IPS-15b (cell line): ENCODE data around the gene HOXB7.

Source experiments
- H3K27me3 ChIP-seq: one replicate; pipeline ENCODE4 v1.6.1; 2013; ENCODE audit warnings: low read length; ENCODE audit not compliant: control insufficient read depth, insufficient read depth
- H3K36me3 ChIP-seq: one replicate; pipeline ENCODE4 v1.6.1; 2013; ENCODE audit warnings: low read length; ENCODE audit not compliant: control insufficient read depth, insufficient read depth
- H3K4me1 ChIP-seq: one replicate; pipeline ENCODE4 v1.6.1; 2013; ENCODE audit warnings: mild to moderate bottlenecking, low read length; ENCODE audit not compliant: control insufficient read depth, insufficient read depth
- H3K4me3 ChIP-seq: one replicate; pipeline ENCODE4 v1.5.1; 2013; ENCODE audit warnings: low read depth, low read length
- H3K9ac ChIP-seq: one replicate; pipeline ENCODE4 v1.6.1; 2013; ENCODE audit warnings: low read depth, mild to moderate bottlenecking, low read length
- H3K9me3 ChIP-seq: one replicate; pipeline ENCODE4 v1.6.1; 2013; ENCODE audit warnings: mild to moderate bottlenecking, low read length; ENCODE audit not compliant: control insufficient read depth, insufficient read depth

The HOXB7 gene

DNA sequence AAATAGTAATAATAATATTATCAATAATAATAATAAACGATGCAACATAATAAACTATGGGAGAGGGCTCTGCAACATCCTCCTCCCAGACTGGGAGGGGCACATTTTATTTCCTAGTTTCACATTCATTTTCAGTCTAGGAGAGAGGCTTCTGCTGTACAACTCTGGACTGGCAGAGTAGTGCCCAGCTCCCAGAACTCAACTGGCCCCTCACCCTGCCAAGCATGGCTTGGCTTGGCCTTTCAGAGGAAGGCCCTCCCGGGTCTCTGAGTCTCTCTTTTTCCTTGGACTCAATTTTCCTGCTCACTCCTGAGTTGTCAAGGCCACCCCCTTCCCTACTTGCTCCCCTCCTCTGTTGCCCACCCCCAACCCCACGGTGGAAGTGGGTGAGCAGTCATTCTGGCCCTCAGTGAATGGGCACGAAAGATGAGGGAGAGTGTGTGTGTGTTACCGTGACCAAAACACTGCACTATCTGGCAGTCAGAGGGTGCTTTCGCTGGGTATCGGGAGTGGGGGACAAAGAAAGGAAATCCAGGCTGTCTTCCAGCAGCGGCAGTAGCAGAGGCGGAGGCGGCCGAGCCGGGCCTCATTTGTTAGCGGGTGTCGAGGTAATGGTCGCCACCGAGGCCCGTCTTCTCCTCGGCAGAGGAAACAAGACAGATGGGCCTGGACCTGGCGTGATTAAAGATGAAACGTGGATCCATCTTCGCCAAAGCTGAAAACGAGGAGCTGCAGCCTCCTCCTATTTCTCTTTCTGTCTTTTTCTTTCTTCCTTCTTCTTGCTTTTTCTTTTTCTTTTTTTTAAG is 34.9 kb downstream of the HOXB7 start:
- Histone ChIP-seq H3K4me1 (no peaks in the 10 kb centered on the region), H3K9ac (no peak overlapping the region), H3K9me3 (no peaks in the 10 kb centered on the region), H3K27me3 (peaks cover 96% of the 10 kb centered on the region), H3K36me3 (no peaks in the 10 kb centered on the region), H3K4me3 (peak overlapping the region; percentile 3)

DNA sequence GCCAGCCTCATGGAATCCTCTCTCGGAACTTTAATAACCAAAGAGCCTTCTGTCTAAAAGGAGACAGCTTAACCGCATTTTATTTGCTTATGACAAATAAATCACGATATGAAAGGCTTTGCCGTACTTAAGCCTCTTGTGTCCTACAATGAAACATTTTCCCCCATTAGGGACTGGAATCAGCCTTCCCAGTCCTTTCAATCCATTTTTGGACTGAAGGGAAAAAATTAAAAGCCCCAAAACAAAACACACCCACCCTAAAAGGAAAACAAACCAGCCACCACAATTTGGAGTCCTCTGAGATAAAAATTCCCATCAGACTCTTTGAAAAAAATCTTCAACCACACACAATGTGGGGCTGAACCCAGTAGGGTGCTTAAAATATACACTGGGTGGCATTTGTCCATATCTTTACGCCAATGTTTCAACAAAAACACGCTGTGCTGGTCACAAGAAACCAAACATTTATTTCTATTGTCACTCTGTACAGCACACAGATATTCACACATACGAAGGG is 35.7 kb downstream of the HOXB7 start:
- Histone ChIP-seq H3K27me3 (peaks cover 96% of the 10 kb centered on the region), H3K36me3 (no peaks in the 10 kb centered on the region), H3K9ac (no peak overlapping the region), H3K4me1 (no peaks in the 10 kb centered on the region), H3K4me3 (no peak overlapping the region), H3K9me3 (no peaks in the 10 kb centered on the region)

DNA sequence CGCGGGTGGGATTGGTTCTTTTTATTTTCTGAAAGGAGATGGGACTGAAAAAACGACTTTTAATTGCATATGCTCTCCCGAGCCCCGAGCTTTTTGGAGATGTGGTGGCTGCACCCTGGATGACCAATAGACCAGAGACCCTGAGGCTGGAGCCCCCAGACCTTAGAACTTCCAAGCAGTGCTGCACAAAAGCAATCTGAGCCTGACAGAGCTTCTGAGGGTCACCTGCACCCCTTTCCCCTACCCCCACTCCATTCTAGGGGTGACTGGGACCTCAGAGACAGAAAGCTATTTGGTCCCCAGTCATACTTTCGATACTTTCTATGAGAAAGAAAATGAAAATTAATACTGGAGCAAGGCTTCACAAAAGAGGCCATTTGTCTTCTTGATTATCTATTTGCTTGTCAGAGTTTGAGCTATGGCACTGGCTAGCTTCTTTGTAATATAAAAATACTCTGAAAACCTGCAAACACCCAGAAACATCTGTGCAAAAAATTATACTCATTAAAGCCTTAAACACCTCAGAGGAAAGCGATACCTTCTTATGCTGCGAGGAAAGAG is 36.2 kb downstream of the HOXB7 start:
- H3K4me3 ChIP-seq, result peak overlapping the region; percentile 8
- H3K36me3 ChIP-seq, result no peaks in the 10 kb centered on the region
- H3K27me3 ChIP-seq, result peaks cover 96% of the 10 kb centered on the region

GRCh38 chr17:48571826-48572417 is 38.9 kb downstream of the HOXB7 start:
- Histone ChIP-seq H3K27me3 (peaks cover 99% of the 10 kb centered on the region), H3K4me3 (peak overlapping the region; percentile 8), H3K9ac (no peak overlapping the region)

More for the DNA sequence above, 36.2 kb downstream of the HOXB7 start:
- peaks cover 2% of the 10 kb centered on the region for H3K4me1 ChIP-seq
- no peaks in the 10 kb centered on the region for H3K9me3 ChIP-seq
- no peak overlapping the region for H3K9ac ChIP-seq

DNA sequence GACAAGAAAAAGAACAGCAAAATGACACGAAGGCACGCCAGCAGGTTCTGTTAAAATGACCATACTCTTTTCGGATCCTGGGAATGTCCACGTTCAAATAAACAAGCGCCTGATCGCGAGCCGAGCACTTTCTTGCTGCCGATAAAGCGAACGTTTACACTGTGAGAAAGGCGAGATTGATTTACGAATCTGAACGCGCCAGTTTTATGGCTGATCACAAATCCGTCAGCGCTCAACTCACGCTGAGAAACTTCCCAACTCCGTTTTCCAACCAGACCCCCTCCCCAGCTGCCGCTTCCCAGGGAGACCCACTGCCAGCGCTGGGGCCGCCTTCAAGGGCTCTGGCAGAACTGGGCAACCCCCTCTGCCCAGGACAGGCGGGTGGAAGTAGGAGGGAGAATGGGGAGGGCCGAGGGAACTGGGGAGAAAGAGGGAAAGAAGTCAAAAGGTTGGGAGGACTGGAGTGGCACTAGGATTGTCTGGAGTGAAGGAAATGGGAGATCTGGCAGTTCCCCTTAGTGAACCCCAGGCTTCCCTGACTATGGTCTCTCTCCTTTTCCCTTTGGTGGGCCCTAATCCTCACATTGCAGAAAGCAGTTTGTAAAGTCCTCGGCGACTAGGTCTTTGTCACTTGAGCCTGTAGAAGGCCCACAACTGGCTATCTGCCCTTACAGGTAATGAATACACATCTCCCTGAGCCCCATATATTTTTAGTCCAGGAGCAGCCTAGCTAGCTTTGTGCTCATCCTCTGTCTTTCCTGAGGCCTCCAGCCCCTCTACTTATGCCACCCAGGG is 39.6 kb downstream of the HOXB7 start:
- Histone ChIP-seq H3K27me3 (peaks cover 100% of the 10 kb centered on the region), H3K4me1 (peaks cover 4% of the 10 kb centered on the region), H3K9ac (no peak overlapping the region), H3K9me3 (no peaks in the 10 kb centered on the region), H3K4me3 (peak overlapping the region; percentile 7), H3K36me3 (no peaks in the 10 kb centered on the region)

More at GRCh38 chr17:48571826-48572417, 38.9 kb downstream of the HOXB7 start:
- peaks cover 4% of the 10 kb centered on the region for H3K4me1 ChIP-seq
- no peaks in the 10 kb centered on the region for H3K36me3 ChIP-seq
- no peaks in the 10 kb centered on the region for H3K9me3 ChIP-seq

DNA sequence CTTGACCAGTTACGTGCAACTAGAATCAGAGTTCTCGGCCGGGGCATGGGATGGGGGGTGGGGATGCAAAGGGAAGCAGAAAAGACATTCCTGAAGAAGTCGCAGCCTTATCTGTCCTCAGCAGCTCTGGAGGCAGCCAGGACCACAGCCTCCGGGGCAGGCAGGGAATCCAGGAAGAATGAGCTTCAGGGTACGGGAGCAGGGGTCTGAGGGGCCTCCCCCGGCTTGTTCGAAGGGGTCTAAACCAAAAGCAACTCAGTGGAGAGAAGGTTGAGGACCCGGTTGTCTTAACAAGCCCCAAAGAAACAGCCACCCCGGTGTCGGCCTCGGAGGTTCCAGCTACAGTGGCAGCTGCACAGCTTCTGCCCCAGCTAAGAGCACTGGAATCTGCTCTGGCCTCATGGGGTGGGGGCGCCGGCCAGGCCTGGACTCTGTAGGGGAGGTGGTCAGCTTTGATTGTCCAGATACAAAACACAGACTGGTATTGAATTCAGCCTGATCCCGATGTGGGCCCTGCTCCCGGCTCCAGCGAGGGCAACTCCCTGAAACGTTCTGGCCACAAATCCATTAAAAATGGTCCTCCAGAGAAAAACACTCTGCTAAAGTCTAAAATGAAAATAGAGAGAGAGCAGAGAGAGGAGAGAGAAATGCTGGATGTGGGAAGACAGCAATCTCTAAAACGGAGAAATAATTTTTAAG is 40.3 kb downstream of the HOXB7 start:
- Histone ChIP-seq H3K4me1 (peaks cover 4% of the 10 kb centered on the region), H3K27me3 (peaks cover 100% of the 10 kb centered on the region), H3K9ac (no peak overlapping the region), H3K36me3 (no peaks in the 10 kb centered on the region), H3K9me3 (no peaks in the 10 kb centered on the region), H3K4me3 (peak overlapping the region; percentile 13)

GRCh38 chr17:48569674-48570324 is 41.0 kb downstream of the HOXB7 start:
- no peaks in the 10 kb centered on the region for H3K9me3 ChIP-seq
- H3K27me3 ChIP-seq, result peaks cover 100% of the 10 kb centered on the region
- peaks cover 5% of the 10 kb centered on the region for H3K4me1 ChIP-seq
- no peaks in the 10 kb centered on the region for H3K36me3 ChIP-seq
- peak overlapping the region; percentile 13 for H3K4me3 ChIP-seq
- no peak overlapping the region for H3K9ac ChIP-seq

DNA sequence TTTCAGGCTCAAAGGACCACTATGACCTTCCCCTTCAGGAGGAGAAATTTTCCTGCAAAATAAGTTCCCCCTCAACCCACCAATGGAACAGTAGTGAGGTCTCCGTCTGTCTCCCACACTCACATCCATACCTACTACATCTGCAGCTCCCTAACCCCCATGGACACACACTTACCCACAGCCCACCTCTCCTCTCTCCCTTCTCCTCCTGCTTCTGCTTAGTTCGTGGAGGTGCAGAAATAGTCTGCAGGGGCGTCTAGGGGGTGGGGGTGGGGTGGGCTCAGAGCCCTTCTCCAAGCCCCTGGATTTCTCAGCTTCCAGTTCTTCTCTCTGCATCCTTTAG is 41.6 kb downstream of the HOXB7 start:
- Histone ChIP-seq H3K27me3 (peaks cover 99% of the 10 kb centered on the region), H3K4me3 (peak overlapping the region; percentile 22), H3K9me3 (no peaks in the 10 kb centered on the region), H3K4me1 (peaks cover 6% of the 10 kb centered on the region), H3K36me3 (no peaks in the 10 kb centered on the region), H3K9ac (no peak overlapping the region)

GRCh38 chr17:48568499-48569239 is 42.1 kb downstream of the HOXB7 start:
- no peaks in the 10 kb centered on the region for H3K36me3 ChIP-seq
- H3K9me3 ChIP-seq, result no peaks in the 10 kb centered on the region
- peak overlapping the region; percentile 22 for H3K4me3 ChIP-seq
- H3K4me1 ChIP-seq, result peaks cover 6% of the 10 kb centered on the region
- no peak overlapping the region for H3K9ac ChIP-seq
- peaks cover 97% of the 10 kb centered on the region for H3K27me3 ChIP-seq

DNA sequence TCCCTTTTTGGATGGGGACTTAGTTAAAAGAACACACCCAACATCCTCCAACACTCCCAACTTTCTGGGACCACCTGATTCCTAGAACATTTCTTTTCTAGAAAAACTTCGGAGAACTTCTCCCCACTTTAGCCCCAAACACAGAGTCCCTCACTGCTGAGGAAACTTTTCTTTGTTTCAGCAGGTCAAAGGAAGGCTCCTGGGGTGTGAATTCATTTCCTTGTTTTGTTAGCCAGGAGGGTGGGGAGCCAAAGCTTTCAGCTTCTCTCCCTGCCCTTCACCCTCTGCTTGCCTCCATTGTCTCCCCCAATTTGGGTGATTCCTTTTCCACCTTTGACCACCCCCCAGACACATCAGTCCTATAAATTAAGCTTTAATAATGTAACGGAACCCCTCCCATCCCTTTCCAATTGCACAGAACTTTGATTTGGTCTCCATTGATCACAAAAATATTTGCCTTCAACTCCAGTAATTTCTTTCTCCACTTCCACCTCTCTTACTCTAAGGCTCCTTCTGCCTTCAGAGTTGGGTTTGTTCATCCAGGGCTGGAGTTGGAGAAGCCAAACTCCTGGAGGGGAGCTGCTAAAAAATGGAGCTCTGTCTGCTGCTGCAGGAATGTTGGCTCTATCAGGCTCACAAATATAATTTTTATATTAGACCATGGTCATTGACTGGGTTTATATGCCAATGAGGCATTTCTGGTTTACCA is 43.0 kb downstream of the HOXB7 start:
- Histone ChIP-seq H3K36me3 (no peaks in the 10 kb centered on the region), H3K4me3 (peak overlapping the region; percentile 6), H3K9ac (no peak overlapping the region), H3K27me3 (peaks cover 97% of the 10 kb centered on the region), H3K4me1 (peaks cover 6% of the 10 kb centered on the region), H3K9me3 (no peaks in the 10 kb centered on the region)
